LoVo (cell line): ENCODE measurements around the gene INF2.

Source experiments
- DNase-seq: peaks from one replicate; pipeline ENCODE4 v3.0.0-alpha.2; 2016; ENCODE audit warnings: low spot score

Gene INF2

DNA sequence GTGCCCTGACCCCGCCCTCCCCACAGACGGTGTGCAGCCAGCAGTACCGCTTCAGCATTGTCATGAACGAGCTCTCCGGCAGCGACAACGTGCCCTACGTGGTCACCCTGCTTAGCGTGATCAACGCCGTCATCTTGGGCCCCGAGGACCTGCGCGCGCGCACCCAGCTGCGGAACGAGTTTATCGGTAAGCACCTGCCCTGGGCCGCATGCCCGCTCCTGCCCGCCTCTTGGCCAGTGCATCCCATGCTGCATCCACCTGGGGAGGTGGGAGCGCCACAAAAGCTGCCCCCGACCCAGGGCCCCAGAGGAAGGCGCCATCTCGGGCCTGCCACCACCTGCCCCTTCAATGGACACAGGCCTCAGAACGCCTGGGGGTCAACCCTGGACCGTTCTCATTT, 13.9 kb downstream of the INF2 start:
- no peak for DNase-seq

GRCh38 chr14:104704252-104704651, 14.8 kb downstream of the INF2 start:
- DNase-seq: no peak

- DNase-seq: no peak
Observed at GRCh38 chr14:104705340-104706047, 16.1 kb downstream of the INF2 start.

GRCh38 chr14:104706733-104707607, 17.6 kb downstream of the INF2 start:
- DNase-seq: no peak

DNA sequence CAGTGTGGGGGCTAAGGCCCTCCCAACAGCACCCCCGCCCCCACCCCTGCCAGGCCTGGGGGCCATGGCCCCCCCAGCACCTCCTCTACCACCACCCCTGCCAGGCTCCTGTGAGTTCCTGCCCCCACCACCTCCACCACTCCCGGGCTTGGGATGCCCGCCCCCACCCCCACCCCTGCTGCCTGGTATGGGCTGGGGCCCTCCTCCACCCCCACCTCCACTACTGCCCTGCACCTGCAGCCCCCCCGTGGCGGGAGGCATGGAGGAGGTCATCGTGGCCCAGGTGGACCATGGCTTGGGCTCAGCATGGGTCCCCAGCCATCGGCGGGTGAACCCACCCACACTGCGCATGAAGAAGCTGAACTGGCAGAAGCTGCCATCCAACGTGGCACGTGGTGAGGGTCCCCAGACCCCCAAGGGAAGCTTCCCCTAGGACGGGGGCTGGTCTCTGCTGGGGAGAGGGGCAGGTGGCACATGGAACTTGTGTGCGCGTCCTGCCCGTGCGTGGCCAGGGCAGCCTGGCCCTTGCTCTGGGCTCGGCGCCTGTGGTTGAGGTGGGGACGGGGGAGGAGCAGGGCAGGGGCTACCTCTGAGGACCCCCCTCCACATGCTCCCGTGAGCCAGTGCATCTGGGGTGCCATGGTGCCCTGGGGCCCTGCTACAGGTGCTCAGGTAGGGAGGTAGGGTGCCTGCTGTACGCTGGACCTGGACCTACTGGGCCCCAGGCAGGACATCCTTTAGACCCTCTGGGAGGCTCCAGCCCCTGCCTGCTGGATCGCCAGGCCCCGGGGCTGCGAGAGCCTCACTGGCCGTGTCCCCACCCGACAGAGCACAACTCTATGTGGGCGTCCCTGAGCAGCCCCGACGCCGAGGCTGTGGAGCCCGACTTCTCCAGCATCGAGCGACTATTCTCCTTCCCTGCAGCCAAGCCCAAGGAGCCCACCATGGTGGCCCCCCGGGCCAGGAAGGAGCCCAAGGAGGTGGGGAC, 18.5 kb downstream of the INF2 start:
- DNase-seq: no peak

DNA sequence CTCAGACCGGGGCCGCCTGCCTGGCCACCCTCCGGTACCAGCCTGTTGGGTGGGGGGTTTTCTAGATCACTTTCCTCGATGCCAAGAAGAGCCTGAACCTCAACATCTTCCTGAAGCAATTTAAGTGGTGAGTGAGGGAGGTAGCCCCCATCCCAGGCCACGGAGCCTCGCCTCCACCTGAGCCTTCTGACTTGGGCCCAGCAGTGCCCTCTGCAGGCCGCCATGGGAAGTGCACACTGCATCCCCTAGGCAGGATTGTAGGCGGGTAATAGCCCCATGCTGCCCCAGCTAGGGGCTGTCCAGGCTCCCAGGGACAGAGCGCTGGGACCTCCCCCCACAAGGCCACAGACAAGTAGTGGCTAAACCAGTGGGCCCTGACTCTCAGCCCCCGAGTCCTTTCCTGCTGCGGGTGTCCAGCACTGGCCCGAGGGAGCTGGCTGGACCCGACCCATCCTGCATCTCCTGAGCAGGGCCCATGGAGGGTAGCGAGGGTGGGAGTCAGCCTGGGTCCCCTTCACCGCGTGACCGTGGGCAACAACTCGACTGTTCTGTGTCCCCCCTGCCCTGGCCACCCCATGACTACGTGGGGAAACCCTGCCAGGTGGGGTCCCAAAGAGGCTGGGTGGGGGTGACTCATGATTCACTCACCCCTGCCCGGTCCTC, 19.3 kb downstream of the INF2 start:
- DNase-seq: peak; percentile 34

- DNase-seq: no peak
Observed at GRCh38 chr14:104709387-104710039, 20.1 kb downstream of the INF2 start.

DNA sequence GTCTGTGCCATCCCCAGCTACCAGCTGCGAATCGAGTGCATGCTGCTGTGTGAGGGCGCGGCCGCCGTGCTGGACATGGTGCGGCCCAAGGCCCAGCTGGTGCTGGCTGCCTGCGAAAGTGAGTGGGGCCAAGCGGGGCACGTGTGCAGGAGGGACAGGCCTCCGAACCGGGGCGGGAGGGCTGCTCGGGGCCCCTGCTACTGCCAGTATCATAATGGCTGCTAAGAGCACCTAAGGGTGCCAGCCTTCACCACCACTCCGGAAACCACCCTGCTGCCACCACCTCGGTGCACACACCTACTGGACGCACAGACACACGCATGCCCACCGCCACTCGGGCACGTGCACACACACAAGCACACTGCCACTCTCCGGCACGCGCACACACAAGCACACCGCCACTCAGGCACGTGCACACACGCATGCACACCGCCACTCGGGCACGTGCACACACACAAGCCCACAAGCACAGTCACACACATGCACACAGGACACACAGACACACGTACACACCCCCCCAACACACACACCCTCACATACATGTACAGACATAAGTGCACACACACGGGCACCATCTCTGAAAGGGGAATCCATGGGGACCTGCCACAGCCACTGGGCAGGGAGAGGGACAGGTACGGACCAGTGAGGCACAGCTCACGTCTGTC, 20.8 kb downstream of the INF2 start:
- no peak for DNase-seq

- DNase-seq: no peak
Observed at GRCh38 chr14:104712881-104713734, 23.7 kb downstream of the INF2 start.

DNA sequence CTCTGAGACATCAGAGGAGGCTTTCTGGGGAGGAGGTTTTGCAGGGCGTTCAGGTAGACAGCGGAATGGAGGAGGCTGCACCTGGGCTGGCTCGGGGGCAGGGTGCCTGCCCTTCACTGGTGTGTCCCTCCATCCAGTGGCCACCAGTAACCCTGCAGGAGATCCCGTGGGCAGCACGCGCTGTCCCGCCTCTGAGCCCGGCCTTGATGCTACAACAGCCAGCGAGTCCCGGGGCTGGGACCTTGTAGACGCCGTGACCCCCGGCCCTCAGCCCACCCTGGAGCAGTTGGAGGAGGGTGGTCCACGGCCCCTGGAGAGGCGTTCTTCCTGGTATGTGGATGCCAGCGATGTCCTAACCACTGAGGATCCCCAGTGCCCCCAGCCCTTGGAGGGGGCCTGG, 24.6 kb downstream of the INF2 start:
- no peak for DNase-seq

DNA sequence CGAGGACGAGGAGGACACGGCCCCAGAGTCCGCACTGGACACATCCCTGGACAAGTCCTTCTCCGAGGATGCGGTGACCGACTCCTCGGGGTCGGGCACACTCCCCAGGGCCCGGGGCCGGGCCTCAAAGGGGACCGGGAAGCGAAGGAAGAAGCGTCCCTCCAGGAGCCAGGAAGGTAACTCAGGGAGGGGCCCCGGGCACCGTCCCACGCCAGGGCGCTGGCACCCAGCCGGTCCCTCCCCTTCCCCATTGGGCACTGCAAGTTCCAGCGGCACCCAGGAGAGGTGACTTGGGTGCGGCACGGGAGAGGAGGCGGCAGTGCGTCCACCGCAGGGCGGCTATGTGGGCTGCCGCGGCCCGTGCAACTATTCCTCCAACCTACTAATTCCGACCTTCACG, 25.3 kb downstream of the INF2 start:
- no peak for DNase-seq

GRCh38 chr14:104715416-104715815, 26.0 kb downstream of the INF2 start:
- DNase-seq: no peak

GRCh38 chr14:104715871-104716270, 26.5 kb downstream of the INF2 start:
- DNase-seq: no peak

DNA sequence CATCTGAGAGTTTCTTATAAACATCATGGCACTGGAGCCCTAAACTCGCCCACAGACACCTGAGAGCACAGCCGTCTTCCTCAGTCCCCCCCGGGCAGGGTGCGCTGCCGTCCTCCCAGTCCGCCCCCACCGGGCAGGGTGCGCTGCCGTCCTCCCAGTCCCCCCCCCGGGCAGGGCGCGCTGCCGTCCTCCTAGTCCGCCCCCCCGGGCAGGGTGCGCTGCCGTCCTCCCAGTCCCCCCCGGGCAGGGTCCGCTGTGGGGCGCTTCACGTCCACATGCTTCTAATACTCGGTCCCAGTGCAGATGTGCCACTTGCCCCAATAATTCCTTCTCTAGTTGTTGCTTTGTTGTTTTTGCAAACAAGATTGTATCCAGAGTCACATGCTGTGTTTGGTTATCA, 27.7 kb downstream of the INF2 start:
- no peak for DNase-seq

- no peak for DNase-seq
Observed at GRCh38 chr14:104717646-104718045, 28.2 kb downstream of the INF2 start.

DNA sequence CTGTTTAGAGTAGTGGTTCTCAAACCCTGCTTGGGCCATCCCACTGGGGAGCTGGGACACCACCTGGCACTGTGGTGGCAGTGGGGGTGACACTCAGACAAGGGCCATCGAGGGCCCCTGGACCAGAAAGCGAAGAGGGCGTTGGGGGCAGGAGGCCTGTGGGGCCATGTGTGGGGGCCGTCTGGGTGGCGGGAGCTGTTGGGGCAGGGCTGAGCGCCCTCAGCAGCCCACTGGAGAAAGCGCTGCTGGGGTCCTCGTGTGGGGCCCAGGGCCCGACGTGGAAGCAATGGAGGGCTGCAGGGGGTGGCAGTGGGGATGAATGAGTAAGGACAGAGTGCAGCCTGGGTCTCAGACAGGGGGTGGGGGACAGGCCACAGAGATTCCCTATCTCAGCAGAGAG, 28.7 kb downstream of the INF2 start:
- DNase-seq: no peak

GRCh38 chr14:104718871-104719270, 29.5 kb downstream of the INF2 start:
- no peak for DNase-seq

GRCh38 chr14:104719343-104719742, 29.9 kb downstream of the INF2 start:
- DNase-seq: no peak
